ENCODE measurements around the gene CYP20A1. TPM values are rescaled to one million over a fixed set of nuclear protein-coding genes. Genes with fewer than 3 reads are reported as not detected.

CYP20A1 gene
- total RNA-seq, 2 donors from 2014 or later, result 22.9 to 27.8 TPM

DNA sequence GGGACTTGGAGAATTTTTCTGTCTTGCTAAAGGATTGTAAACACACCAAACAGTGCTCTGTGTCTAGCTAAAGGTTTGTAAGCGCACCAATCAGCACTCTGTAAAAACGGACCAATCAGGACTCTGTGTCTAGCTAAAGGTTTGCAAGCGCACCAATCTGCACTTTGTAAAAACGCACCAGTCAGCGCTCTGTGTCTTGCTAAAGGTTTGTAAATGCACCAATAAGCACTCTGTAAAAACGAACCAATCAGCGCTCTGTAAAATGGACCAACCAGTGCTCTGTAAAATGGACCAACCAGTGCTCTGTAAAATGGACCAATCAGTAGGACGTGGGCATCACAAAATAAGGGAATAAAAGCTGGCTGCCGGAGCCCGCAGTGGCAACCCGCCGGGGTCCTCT lies 105.8 kb downstream of the CYP20A1 start:
- Histone ChIP-seq H3K4me1 (ENCODE audit: control insufficient read depth, insufficient read depth, low read length) (peaks cover 5% of the 10 kb centered on the region), H3K4me3 (ENCODE audit: low read length) (no peak overlapping the region), H3K27me3 (ENCODE audit: control insufficient read depth, insufficient read depth, low read length, poor library complexity, severe bottlenecking) (no peaks in the 10 kb centered on the region), H3K36me3 (ENCODE audit: control insufficient read depth, insufficient read depth, low read length) (peaks cover 13% of the 10 kb centered on the region), H3K9ac (ENCODE audit: extremely low read depth, low read length, poor library complexity, severe bottlenecking) (no peak overlapping the region), H3K9me3 (ENCODE audit: control insufficient read depth, low read length) (peaks cover 5% of the 10 kb centered on the region), H3K27ac (ENCODE audit: low read depth, low read length) (no peak overlapping the region)
- Mint-ChIP-seq H3K4me3 (no peak overlapping the region), H3K36me3 (ENCODE audit: low read depth) (peaks cover 33% of the 10 kb centered on the region), H3K9me3 (no peaks in the 10 kb centered on the region), H3K4me1 (peaks cover 20% of the 10 kb centered on the region), H3K27ac (no peak overlapping the region), H3K27me3 (ENCODE audit: insufficient read depth) (no peaks in the 10 kb centered on the region)
- no peak for DNase-seq
- WGBS, 2 experiments (ENCODE audit: insufficient coverage in 1 of 2, insufficient read length in 1 of 2), result 96 to 97% methylated on average over 12 of the region's 12 CpGs
- TF ChIP-seq, protein P1, sequence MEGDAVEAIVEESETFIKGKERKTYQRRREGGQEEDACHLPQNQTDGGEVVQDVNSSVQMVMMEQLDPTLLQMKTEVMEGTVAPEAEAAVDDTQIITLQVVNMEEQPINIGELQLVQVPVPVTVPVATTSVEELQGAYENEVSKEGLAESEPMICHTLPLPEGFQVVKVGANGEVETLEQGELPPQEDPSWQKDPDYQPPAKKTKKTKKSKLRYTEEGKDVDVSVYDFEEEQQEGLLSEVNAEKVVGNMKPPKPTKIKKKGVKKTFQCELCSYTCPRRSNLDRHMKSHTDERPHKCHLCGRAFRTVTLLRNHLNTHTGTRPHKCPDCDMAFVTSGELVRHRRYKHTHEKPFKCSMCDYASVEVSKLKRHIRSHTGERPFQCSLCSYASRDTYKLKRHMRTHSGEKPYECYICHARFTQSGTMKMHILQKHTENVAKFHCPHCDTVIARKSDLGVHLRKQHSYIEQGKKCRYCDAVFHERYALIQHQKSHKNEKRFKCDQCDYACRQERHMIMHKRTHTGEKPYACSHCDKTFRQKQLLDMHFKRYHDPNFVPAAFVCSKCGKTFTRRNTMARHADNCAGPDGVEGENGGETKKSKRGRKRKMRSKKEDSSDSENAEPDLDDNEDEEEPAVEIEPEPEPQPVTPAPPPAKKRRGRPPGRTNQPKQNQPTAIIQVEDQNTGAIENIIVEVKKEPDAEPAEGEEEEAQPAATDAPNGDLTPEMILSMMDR (conservative IDR thresholded peaks at IDR 0.05), result no peak

DNA sequence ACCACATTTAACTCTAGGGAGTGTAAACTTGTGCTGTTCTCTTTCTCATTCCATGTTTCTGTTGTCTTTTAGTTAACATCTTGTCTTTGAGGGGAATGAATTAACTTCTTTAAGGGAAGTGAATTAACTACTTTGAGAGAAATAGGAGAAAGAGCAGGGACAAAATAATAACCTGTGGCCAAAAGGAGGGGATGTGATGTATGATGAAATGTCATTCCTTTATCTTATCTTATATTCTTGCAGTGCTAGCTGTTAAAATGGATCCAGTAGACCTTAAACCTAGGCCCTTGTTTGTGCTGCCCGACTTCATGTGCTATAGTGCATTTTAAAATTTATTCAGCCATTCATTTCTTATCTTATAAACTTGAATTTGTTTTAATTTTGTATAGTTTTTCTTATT lies 107.8 kb downstream of the CYP20A1 start:
- Mint-ChIP-seq H3K27me3 (ENCODE audit: insufficient read depth) (no peaks in the 10 kb centered on the region), H3K4me3 (no peak overlapping the region), H3K9me3 (no peaks in the 10 kb centered on the region), H3K36me3 (ENCODE audit: low read depth) (peaks cover 37% of the 10 kb centered on the region), H3K4me1 (peaks cover 17% of the 10 kb centered on the region), H3K27ac (no peak overlapping the region)
- no peak for DNase-seq
- H3K4me1 ChIP-seq (ENCODE audit: control insufficient read depth, insufficient read depth, low read length), result peaks cover 5% of the 10 kb centered on the region
- no peaks in the 10 kb centered on the region for H3K27me3 ChIP-seq (ENCODE audit: control insufficient read depth, insufficient read depth, low read length, poor library complexity, severe bottlenecking)
- no peak overlapping the region for H3K27ac ChIP-seq (ENCODE audit: low read depth, low read length)
- 90% methylated on average over 1 of the region's 1 CpG; no CpG with 5 or more reads in 1 of the 2 experiments for WGBS, 2 experiments (ENCODE audit: insufficient coverage in 1 of 2, insufficient read length in 1 of 2)
- H3K9me3 ChIP-seq (ENCODE audit: control insufficient read depth, low read length), result peaks cover 5% of the 10 kb centered on the region
- H3K36me3 ChIP-seq (ENCODE audit: control insufficient read depth, insufficient read depth, low read length), result peaks cover 13% of the 10 kb centered on the region
- TF ChIP-seq, protein P1 (conservative IDR thresholded peaks at IDR 0.05), result no peak
- H3K4me3 ChIP-seq (ENCODE audit: low read length), result no peak overlapping the region
- no peak overlapping the region for H3K9ac ChIP-seq (ENCODE audit: extremely low read depth, low read length, poor library complexity, severe bottlenecking)

DNA sequence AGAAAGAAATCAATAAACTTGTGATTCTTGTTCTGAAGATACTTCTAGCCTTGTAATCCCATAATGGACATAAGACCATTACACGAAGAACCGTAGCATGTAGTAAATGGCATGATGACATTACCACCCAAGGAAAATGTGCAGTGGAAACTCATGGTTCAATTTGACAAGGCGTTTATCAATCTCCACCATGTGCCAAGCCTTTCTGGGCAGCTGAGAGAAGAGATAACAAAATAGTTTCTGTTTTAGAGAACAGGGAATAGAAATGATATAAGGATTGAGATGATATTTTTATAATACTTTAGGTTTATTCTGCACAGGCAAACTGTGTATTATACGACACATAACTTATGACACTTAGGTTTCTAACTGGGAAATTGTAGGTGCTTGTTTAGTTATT lies 108.6 kb downstream of the CYP20A1 start:
- 96 to 100% methylated on average over 3 to 4 of the region's 4 CpGs for WGBS, 2 experiments (ENCODE audit: insufficient coverage in 1 of 2, insufficient read length in 1 of 2)
- H3K27me3 Mint-ChIP-seq (ENCODE audit: insufficient read depth), result no peaks in the 10 kb centered on the region
- DNase-seq, result no peak

More for the DNA sequence above, 108.6 kb downstream of the CYP20A1 start:
- Mint-ChIP-seq H3K4me1 (peaks cover 17% of the 10 kb centered on the region), H3K9me3 (no peaks in the 10 kb centered on the region), H3K4me3 (no peak overlapping the region), H3K27ac (no peak overlapping the region), H3K36me3 (ENCODE audit: low read depth) (peaks cover 32% of the 10 kb centered on the region)
- Histone ChIP-seq H3K27ac (ENCODE audit: low read depth, low read length) (no peak overlapping the region), H3K27me3 (ENCODE audit: control insufficient read depth, insufficient read depth, low read length, poor library complexity, severe bottlenecking) (no peaks in the 10 kb centered on the region), H3K4me3 (ENCODE audit: low read length) (no peak overlapping the region), H3K9ac (ENCODE audit: extremely low read depth, low read length, poor library complexity, severe bottlenecking) (no peak overlapping the region), H3K4me1 (ENCODE audit: control insufficient read depth, insufficient read depth, low read length) (peaks cover 5% of the 10 kb centered on the region), H3K36me3 (ENCODE audit: control insufficient read depth, insufficient read depth, low read length) (peaks cover 13% of the 10 kb centered on the region), H3K9me3 (ENCODE audit: control insufficient read depth, low read length) (peaks cover 5% of the 10 kb centered on the region)
- TF ChIP-seq, protein P1 (conservative IDR thresholded peaks at IDR 0.05), result no peak

Data from endodermal cell (in vitro differentiated cells).